ENCODE data around the gene SPEN.
"Not testable (repeated sequence)": the region's sequence is repeated elsewhere in the genome, so short reads cannot be mapped to it uniquely, and the experiment has no call there.

The SPEN gene

DNA sequence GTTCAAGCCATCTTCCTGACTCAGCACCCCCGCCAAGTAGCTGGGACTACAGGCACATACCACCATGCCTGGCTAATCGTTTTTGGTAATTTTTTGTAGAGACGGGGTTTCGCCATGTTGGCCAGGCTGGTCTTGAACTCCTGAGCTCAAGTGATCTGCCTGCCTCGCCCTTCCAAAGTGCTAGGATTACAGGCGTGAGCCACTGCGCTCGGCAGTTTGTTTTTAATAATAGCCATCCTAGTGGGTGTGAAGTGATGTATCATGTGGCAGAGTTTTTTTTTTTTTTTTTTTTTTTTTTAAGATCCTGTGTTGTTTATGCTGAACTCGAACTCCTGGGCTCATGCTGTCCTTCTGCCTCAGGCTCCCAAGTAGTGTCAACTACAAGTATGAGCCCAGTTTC, 51.8 kb downstream of the SPEN start:
- DNase-seq: no peak

GRCh38 chr1:15900662-15901279, 53.3 kb downstream of the SPEN start:
- no peak for DNase-seq

- no peak for DNase-seq
Measured at GRCh38 chr1:15902882-15903281, 55.4 kb downstream of the SPEN start.

DNA sequence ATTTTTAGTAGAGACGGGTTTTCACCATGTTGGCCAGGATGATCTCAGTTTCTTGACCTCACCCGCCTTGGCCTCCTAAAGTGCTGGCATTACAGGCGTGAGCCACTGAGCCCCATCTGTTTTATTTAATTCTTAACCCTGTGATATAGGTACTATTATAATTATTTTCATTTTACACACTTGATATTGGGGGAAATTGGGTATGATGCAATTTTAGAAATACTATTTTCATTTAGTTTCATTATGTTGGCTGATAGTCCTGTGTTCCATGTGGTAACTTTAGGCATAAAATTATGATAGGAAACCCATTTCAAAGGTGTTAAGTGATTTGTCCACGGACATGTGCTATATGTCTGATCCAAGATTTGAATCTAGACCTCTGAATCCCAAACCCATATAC, 61.1 kb downstream of the SPEN start:
- no peak for DNase-seq

GRCh38 chr1:15911141-15911540, 63.6 kb downstream of the SPEN start:
- no peak for DNase-seq

DNA sequence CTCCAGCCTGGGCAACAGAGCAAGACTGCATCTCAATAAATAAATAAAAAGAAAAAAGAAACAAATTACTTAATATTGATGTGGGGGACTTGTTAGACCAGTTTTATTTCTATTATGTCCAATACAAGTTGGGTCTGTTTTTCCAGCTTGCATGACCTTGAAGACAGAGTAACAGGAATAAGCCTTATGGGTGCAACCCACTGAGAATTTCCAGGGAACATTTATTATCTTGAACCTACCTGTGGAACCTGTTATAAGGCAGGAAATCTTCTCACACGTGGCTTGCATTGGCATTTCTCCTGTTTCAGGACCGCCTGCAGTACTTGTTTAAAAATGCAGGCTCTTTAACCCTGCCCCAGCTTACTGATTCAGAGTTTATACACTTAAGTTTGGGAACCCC, 64.4 kb downstream of the SPEN start:
- no peak for DNase-seq

DNA sequence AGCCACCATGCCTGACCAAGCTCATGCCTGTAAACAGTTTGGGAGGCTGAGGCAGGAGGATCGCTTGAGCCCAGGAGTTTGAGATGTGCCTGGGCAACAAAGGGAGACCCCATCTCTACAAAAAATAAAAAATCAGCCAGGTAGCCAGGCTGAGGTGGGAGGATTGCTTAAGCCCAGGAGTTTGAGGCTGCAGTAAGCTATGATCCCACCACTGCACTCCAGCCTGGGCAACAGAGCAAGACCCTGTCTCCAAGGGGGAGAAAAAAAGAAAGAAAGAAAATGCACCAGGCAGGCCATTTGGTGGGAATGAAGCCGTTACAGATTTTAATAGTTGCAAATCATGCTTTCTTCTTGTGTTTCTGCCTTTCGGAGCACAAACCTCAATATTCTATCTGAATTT, 66.1 kb downstream of the SPEN start:
- DNase-seq: not testable (repeated sequence)

GRCh38 chr1:15915991-15916390, 68.5 kb downstream of the SPEN start:
- no peak for DNase-seq

- DNase-seq: no peak
Measured at GRCh38 chr1:15916417-15916816, 68.9 kb downstream of the SPEN start.

- no peak for DNase-seq
Measured at GRCh38 chr1:15916916-15917315, 69.4 kb downstream of the SPEN start.

DNA sequence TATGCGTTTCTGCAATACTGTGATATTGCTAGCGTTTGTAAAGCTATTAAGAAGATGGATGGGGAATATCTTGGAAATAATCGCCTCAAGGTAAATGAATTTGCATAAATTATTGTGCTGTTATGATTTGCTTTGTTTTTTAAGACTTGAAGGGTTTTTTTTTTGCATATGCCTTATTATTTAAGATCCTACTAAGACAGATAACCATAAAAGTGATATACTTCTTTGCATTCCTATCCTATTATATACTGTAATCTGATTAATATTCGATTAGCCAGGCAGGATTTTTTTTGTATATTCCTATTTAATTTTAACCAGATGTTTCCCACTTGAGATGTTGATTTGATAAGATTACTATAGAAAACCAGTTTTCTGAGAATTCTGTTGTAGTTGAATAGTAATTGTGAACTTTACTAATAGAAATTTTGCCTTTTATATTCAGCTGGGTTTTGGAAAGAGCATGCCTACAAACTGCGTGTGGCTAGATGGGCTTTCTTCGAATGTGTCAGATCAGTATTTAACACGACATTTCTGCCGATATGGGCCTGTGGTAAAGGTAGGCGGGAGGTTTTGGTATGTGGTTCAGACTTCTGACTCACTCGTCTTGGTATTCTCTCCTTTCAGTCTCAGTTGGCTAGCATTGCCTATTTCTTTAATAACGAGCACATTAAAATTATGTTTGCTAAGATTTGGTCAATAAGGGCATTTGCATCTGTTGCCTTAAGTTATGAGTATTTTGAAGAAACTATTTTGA, 71.6 kb downstream of the SPEN start:
- peak; percentile 71 to 77 for DNase-seq

GRCh38 chr1:15923241-15923640, 75.7 kb downstream of the SPEN start:
- no peak for DNase-seq

DNA sequence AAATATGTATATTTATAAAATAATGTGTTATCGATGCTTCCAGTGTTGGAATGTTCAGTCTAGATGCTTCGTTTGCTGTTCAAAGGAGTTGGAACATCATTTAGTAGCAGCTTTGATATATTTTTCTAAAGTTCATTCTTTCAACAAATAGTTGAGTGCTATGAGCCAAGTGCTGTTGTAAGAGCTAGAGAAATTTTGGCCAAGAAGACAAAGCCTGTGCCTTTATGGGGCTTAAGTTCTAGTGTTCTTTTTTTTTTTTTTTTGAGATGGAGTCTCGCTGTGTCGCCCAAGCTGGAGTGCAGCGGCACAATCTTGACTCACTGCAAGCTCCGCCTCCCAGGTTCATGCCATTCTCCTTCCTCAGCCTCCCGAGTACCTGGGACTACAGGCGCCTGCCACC, 78.9 kb downstream of the SPEN start:
- DNase-seq: not testable (repeated sequence)

DNA sequence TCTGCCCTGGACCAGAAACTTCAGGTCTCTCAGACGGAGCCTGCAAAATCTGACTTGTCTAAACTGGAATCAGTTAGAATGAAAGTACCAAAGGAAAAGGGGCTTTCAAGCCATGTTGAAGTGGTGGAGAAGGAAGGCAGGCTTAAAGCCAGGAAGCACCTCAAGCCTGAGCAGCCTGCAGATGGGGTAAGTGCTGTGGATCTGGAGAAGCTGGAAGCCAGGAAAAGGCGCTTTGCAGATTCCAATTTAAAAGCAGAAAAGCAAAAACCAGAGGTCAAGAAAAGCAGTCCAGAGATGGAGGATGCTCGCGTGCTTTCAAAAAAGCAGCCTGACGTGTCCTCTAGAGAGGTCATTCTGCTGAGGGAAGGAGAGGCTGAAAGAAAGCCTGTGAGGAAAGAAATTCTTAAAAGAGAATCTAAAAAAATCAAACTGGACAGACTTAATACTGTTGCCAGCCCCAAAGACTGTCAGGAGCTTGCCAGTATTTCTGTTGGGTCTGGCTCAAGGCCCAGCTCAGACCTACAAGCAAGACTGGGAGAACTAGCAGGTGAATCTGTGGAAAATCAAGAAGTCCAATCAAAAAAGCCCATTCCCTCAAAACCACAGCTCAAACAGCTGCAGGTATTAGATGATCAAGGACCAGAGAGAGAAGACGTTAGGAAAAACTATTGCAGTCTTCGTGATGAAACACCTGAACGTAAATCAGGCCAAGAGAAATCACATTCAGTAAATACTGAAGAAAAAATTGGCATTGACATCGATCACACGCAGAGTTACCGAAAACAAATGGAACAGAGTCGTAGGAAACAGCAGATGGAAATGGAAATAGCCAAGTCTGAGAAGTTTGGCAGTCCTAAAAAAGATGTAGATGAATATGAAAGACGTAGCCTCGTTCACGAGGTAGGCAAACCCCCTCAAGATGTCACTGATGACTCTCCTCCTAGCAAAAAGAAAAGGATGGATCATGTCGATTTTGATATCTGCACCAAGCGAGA, 81.8 kb downstream of the SPEN start:
- no peak for DNase-seq

DNA sequence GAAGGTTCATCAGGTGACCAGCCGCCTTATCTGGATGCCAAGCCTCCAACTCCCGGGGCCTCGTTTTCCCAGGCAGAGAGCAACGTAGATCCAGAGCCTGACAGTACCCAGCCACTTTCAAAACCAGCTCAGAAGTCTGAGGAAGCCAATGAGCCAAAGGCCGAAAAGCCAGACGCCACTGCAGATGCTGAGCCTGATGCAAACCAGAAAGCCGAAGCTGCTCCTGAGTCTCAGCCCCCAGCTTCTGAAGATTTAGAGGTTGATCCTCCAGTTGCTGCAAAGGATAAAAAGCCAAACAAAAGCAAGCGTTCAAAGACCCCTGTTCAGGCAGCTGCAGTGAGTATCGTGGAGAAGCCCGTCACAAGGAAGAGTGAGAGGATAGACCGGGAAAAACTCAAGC, 83.9 kb downstream of the SPEN start:
- no peak for DNase-seq

DNA sequence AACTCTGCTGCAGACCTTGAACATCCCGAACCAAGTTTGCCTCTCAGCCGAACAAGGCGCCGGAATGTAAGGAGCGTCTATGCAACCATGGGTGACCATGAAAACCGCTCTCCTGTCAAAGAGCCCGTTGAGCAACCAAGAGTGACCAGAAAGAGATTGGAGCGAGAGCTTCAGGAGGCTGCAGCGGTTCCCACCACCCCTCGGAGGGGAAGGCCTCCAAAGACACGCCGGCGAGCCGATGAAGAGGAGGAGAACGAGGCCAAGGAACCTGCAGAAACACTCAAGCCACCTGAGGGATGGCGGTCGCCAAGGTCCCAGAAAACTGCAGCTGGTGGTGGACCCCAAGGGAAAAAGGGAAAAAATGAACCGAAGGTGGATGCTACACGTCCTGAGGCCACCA, 84.4 kb downstream of the SPEN start:
- DNase-seq: no peak

DNA sequence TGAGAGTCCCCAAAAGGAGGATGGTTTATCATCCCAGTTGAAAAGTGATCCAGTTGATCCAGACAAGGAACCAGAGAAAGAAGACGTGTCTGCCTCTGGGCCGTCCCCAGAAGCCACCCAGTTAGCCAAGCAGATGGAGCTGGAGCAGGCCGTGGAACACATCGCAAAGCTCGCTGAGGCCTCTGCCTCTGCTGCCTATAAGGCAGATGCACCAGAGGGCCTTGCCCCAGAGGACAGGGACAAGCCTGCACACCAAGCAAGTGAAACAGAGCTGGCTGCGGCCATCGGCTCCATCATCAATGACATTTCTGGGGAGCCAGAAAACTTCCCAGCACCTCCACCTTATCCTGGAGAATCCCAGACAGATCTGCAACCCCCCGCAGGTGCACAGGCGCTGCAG, 85.1 kb downstream of the SPEN start:
- DNase-seq: no peak

- DNase-seq: no peak
Measured at GRCh38 chr1:15933684-15934083, 86.2 kb downstream of the SPEN start.

GRCh38 chr1:15934211-15935055, 86.9 kb downstream of the SPEN start:
- DNase-seq: peak in 1 of 2 experiments; percentile 17

GRCh38 chr1:15935056-15935950, 87.8 kb downstream of the SPEN start:
- DNase-seq: no peak

DNA sequence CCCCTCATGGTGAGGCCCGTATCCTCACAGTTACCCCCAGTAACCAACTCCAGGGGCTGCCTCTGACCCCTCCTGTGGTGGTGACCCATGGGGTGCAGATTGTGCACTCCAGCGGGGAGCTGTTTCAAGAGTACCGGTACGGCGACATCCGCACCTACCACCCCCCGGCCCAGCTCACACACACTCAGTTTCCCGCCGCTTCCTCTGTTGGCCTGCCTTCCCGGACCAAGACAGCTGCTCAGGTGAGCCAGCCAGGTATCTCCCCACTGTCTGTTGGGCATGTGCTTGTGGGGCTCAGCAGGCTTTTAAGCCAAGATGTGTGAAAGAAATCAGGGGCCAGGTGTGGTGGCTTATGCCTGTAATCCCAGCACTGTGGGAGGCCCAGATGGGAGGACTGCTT, 88.5 kb downstream of the SPEN start:
- DNase-seq: peak in 1 of 2 experiments; percentile 14

Data from activated T-cell treated with anti-CD3 and anti-CD28 coated beads, Interleukin-2, amount 50 U/mL, for 48 hours (primary cell).